ENCODE data around the gene ZNF330.

ZNF330 gene

DNA sequence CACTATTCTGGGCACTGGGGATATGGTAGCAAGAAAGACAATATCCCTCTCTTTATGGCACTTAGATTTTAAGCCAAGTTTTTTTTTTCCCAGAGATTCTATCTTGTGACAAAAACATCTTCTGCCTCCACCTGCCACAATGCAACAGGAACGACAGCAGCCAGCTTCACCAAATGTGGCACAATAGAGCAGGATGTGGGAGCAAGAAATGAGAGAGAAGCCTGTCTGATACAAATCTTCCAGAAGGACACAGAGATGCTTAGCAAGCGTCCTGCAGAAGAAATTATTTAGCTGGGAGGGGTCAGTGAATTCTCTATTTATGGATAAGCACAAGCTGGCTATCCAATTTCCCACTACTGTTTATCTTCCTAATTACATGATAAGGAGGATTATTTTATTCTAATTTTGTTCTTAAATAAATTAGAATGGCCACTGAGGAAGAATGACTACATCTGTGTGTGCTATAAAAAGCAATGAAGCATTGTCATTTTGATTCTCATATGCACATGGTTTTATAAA, 27.1 kb upstream of the ZNF330 start:
- Histone ChIP-seq H3K27me3 (ENCODE audit: insufficient read depth, poor library complexity, severe bottlenecking) (no peaks in the 10 kb centered on the region), H3K27ac (replicated peaks) (no peak overlapping the region), H3K4me3 (replicated peaks; ENCODE audit: insufficient read depth, low read length) (no peak overlapping the region)
- DNase-seq (ENCODE audit: low read depth in 1 of 2, low spot score in 1 of 2) = no peak
- TF ChIP-seq, protein P1, sequence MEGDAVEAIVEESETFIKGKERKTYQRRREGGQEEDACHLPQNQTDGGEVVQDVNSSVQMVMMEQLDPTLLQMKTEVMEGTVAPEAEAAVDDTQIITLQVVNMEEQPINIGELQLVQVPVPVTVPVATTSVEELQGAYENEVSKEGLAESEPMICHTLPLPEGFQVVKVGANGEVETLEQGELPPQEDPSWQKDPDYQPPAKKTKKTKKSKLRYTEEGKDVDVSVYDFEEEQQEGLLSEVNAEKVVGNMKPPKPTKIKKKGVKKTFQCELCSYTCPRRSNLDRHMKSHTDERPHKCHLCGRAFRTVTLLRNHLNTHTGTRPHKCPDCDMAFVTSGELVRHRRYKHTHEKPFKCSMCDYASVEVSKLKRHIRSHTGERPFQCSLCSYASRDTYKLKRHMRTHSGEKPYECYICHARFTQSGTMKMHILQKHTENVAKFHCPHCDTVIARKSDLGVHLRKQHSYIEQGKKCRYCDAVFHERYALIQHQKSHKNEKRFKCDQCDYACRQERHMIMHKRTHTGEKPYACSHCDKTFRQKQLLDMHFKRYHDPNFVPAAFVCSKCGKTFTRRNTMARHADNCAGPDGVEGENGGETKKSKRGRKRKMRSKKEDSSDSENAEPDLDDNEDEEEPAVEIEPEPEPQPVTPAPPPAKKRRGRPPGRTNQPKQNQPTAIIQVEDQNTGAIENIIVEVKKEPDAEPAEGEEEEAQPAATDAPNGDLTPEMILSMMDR (IDR thresholded peaks at IDR 0.05; ENCODE audit: insufficient read depth, low read length) = no peak
- TF ChIP-seq POLR2AphosphoS5 (IDR thresholded peaks at IDR 0.05; ENCODE audit: low read depth) (no peak), SPI1 (IDR thresholded peaks at IDR 0.05; ENCODE audit: borderline replicate concordance, low read depth) (no peak), GABPA (IDR thresholded peaks at IDR 0.05; ENCODE audit: low read depth) (no peak)
- TF ChIP-seq, protein P2, sequence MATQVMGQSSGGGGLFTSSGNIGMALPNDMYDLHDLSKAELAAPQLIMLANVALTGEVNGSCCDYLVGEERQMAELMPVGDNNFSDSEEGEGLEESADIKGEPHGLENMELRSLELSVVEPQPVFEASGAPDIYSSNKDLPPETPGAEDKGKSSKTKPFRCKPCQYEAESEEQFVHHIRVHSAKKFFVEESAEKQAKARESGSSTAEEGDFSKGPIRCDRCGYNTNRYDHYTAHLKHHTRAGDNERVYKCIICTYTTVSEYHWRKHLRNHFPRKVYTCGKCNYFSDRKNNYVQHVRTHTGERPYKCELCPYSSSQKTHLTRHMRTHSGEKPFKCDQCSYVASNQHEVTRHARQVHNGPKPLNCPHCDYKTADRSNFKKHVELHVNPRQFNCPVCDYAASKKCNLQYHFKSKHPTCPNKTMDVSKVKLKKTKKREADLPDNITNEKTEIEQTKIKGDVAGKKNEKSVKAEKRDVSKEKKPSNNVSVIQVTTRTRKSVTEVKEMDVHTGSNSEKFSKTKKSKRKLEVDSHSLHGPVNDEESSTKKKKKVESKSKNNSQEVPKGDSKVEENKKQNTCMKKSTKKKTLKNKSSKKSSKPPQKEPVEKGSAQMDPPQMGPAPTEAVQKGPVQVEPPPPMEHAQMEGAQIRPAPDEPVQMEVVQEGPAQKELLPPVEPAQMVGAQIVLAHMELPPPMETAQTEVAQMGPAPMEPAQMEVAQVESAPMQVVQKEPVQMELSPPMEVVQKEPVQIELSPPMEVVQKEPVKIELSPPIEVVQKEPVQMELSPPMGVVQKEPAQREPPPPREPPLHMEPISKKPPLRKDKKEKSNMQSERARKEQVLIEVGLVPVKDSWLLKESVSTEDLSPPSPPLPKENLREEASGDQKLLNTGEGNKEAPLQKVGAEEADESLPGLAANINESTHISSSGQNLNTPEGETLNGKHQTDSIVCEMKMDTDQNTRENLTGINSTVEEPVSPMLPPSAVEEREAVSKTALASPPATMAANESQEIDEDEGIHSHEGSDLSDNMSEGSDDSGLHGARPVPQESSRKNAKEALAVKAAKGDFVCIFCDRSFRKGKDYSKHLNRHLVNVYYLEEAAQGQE (IDR thresholded peaks at IDR 0.05; ENCODE audit: insufficient replicate concordance, low read depth) = no peak

DNA sequence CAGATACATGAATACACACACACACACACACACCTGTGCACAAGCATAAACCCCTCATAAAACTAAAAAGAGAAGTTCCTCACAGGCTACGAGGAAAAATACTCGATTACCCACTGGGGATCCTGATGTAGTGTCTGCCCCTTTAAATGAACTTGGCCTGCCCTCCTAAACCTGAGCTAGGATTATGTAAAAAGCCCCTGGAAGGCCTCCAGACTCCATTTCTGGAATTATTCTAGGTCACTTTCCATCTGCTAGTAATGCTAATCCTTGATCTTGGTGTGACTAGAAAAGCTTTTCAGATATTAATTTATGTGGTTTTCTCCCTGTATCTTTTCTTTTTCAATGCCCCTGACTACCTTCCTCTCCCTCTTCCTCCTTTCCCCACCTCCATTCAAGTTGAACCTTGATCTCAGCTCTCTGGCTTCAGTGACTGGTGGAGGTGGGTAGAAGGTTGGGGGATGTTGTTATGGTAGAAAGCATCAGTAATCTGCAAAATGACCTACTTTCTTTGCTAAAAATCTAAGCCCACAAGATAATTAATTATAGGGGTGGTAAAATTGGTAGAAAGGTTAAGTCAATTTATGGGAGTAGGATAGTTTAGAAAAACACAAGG, 25.5 kb upstream of the ZNF330 start:
- no peaks in the 10 kb centered on the region for H3K27me3 ChIP-seq (ENCODE audit: insufficient read depth, poor library complexity, severe bottlenecking)
- H3K4me3 ChIP-seq (replicated peaks; ENCODE audit: insufficient read depth, low read length) = no peak overlapping the region
- DNase-seq (ENCODE audit: low read depth in 1 of 2, low spot score in 1 of 2) = no peak
- no peak overlapping the region for H3K27ac ChIP-seq (replicated peaks)
- TF ChIP-seq GABPA (IDR thresholded peaks at IDR 0.05; ENCODE audit: low read depth) (no peak), POLR2AphosphoS5 (IDR thresholded peaks at IDR 0.05; ENCODE audit: low read depth) (no peak), SPI1 (IDR thresholded peaks at IDR 0.05; ENCODE audit: borderline replicate concordance, low read depth) (no peak)
- TF ChIP-seq, protein P1 (IDR thresholded peaks at IDR 0.05; ENCODE audit: insufficient read depth, low read length) = no peak
- TF ChIP-seq, protein P2 (IDR thresholded peaks at IDR 0.05; ENCODE audit: insufficient replicate concordance, low read depth) = no peak

DNA sequence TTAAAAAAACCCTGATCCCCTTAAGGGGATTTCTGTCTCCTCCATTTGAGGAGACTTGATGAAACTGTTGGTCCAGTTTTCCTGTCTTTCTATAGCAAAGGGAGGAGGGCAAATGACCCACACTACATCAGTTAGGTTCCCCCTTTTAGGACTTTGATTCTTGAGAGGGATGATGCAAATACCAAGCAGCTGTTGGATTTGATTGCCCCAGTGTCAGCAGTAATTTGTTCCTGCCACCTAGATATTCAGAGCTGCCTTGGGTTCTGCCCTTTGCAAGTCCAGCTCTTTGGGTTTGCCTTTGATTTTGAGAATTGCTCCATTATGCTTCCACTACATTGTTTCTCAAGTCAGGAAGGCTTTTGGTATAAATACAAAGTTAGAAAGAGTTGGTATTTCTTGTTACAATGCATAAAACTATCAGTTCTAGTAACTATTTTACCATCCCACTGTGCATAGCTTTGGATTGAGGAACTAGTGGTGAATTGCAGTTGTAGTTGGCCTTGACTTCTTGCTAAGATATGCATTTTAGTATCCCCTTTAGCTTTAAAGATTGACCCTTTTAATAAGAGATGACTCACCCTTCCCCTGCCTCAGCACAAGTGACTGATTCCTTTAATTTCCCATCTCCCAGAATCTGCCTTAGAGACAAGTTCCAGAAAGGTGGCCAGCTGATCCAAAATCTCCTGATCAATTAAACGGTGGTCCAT, 24.3 kb upstream of the ZNF330 start:
- no peak for DNase-seq (ENCODE audit: low read depth in 1 of 2, low spot score in 1 of 2)
- no peak overlapping the region for H3K4me3 ChIP-seq (replicated peaks; ENCODE audit: insufficient read depth, low read length)
- TF ChIP-seq SPI1 (IDR thresholded peaks at IDR 0.05; ENCODE audit: borderline replicate concordance, low read depth) = no peak
- TF ChIP-seq, protein P1 (IDR thresholded peaks at IDR 0.05; ENCODE audit: insufficient read depth, low read length) = no peak
- no peak for TF ChIP-seq GABPA (IDR thresholded peaks at IDR 0.05; ENCODE audit: low read depth)
- TF ChIP-seq, protein P2 (IDR thresholded peaks at IDR 0.05; ENCODE audit: insufficient replicate concordance, low read depth) = no peak
- no peak for TF ChIP-seq POLR2AphosphoS5 (IDR thresholded peaks at IDR 0.05; ENCODE audit: low read depth)
- H3K27ac ChIP-seq (replicated peaks) = no peak overlapping the region
- no peaks in the 10 kb centered on the region for H3K27me3 ChIP-seq (ENCODE audit: insufficient read depth, poor library complexity, severe bottlenecking)

Measured in HL-60 (cell line).